ENCODE measurements around the gene LINGO4. TPM values are rescaled to one million over a fixed set of nuclear protein-coding genes. Genes with fewer than 3 reads are reported as not detected.

LINGO4 gene
- total and polyA plus RNA-seq, 2 of the 13 experiments (the other 11 are each of a cell fraction or from before 2014, with no cell fraction given) = 0.02 to 0.05 TPM

DNA sequence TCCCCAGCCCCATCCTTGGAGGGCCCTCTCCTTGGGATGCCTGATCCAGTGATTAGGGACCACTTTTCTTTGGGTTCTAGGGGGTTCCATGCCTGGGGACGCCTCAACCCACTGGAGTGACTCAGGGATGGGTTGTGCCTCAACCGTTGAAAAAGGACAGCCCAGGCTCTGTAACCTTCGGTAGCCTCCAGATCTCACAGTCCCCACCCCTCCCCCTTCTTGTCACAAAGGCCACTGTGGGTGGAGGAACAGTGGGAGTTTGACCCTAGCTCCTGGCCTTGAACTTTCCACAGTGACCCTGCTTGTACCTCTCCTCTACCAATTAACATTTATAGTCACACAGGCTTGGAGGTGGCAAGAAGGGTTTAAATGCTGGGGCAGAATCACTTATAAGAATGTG lies 29.0 kb upstream of the LINGO4 start (continued):
- TF ChIP-seq, protein P1, sequence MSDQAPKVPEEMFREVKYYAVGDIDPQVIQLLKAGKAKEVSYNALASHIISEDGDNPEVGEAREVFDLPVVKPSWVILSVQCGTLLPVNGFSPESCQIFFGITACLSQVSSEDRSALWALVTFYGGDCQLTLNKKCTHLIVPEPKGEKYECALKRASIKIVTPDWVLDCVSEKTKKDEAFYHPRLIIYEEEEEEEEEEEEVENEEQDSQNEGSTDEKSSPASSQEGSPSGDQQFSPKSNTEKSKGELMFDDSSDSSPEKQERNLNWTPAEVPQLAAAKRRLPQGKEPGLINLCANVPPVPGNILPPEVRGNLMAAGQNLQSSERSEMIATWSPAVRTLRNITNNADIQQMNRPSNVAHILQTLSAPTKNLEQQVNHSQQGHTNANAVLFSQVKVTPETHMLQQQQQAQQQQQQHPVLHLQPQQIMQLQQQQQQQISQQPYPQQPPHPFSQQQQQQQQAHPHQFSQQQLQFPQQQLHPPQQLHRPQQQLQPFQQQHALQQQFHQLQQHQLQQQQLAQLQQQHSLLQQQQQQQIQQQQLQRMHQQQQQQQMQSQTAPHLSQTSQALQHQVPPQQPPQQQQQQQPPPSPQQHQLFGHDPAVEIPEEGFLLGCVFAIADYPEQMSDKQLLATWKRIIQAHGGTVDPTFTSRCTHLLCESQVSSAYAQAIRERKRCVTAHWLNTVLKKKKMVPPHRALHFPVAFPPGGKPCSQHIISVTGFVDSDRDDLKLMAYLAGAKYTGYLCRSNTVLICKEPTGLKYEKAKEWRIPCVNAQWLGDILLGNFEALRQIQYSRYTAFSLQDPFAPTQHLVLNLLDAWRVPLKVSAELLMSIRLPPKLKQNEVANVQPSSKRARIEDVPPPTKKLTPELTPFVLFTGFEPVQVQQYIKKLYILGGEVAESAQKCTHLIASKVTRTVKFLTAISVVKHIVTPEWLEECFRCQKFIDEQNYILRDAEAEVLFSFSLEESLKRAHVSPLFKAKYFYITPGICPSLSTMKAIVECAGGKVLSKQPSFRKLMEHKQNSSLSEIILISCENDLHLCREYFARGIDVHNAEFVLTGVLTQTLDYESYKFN (CRISPR knock-in tag; conservative IDR thresholded peaks at IDR 0.05) = peak; percentile 77
- no peak for TF ChIP-seq ZNF343 (CRISPR knock-in tag; IDR thresholded peaks at IDR 0.05)
- TF ChIP-seq, protein P2, sequence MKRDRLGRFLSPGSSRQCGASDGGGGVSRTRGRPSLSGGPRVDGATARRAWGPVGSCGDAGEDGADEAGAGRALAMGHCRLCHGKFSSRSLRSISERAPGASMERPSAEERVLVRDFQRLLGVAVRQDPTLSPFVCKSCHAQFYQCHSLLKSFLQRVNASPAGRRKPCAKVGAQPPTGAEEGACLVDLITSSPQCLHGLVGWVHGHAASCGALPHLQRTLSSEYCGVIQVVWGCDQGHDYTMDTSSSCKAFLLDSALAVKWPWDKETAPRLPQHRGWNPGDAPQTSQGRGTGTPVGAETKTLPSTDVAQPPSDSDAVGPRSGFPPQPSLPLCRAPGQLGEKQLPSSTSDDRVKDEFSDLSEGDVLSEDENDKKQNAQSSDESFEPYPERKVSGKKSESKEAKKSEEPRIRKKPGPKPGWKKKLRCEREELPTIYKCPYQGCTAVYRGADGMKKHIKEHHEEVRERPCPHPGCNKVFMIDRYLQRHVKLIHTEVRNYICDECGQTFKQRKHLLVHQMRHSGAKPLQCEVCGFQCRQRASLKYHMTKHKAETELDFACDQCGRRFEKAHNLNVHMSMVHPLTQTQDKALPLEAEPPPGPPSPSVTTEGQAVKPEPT (CRISPR knock-in tag; IDR thresholded peaks at IDR 0.05; ENCODE audit: low read depth) = no peak
- no peak for TF ChIP-seq TBP (CRISPR knock-in tag; IDR thresholded peaks at IDR 0.05)
- TF ChIP-seq, protein P3, sequence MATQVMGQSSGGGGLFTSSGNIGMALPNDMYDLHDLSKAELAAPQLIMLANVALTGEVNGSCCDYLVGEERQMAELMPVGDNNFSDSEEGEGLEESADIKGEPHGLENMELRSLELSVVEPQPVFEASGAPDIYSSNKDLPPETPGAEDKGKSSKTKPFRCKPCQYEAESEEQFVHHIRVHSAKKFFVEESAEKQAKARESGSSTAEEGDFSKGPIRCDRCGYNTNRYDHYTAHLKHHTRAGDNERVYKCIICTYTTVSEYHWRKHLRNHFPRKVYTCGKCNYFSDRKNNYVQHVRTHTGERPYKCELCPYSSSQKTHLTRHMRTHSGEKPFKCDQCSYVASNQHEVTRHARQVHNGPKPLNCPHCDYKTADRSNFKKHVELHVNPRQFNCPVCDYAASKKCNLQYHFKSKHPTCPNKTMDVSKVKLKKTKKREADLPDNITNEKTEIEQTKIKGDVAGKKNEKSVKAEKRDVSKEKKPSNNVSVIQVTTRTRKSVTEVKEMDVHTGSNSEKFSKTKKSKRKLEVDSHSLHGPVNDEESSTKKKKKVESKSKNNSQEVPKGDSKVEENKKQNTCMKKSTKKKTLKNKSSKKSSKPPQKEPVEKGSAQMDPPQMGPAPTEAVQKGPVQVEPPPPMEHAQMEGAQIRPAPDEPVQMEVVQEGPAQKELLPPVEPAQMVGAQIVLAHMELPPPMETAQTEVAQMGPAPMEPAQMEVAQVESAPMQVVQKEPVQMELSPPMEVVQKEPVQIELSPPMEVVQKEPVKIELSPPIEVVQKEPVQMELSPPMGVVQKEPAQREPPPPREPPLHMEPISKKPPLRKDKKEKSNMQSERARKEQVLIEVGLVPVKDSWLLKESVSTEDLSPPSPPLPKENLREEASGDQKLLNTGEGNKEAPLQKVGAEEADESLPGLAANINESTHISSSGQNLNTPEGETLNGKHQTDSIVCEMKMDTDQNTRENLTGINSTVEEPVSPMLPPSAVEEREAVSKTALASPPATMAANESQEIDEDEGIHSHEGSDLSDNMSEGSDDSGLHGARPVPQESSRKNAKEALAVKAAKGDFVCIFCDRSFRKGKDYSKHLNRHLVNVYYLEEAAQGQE (IDR thresholded peaks at IDR 0.05; ENCODE audit: borderline replicate concordance in 1 of 2, low read depth in 1 of 2, low read length in 2 of 2) = 0 out of 4 replicates have a peak, but pooled peaks of 1 of the 2 experiments have one; percentile 31
- TF ChIP-seq FOXK2 (IDR thresholded peaks at IDR 0.05) = no peak
- TF ChIP-seq, protein P4, sequence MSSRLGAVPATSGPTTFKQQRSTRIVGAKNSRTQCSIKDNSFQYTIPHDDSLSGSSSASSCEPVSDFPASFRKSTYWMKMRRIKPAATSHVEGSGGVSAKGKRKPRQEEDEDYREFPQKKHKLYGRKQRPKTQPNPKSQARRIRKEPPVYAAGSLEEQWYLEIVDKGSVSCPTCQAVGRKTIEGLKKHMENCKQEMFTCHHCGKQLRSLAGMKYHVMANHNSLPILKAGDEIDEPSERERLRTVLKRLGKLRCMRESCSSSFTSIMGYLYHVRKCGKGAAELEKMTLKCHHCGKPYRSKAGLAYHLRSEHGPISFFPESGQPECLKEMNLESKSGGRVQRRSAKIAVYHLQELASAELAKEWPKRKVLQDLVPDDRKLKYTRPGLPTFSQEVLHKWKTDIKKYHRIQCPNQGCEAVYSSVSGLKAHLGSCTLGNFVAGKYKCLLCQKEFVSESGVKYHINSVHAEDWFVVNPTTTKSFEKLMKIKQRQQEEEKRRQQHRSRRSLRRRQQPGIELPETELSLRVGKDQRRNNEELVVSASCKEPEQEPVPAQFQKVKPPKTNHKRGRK (CRISPR knock-in tag; IDR thresholded peaks at IDR 0.05) = no peak
- TF ChIP-seq JUN (CRISPR knock-in tag; IDR thresholded peaks at IDR 0.05) = no peak
- TF ChIP-seq, protein P5, sequence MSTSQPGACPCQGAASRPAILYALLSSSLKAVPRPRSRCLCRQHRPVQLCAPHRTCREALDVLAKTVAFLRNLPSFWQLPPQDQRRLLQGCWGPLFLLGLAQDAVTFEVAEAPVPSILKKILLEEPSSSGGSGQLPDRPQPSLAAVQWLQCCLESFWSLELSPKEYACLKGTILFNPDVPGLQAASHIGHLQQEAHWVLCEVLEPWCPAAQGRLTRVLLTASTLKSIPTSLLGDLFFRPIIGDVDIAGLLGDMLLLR (CRISPR knock-in tag; IDR thresholded peaks at IDR 0.05) = no peak
- no peak for TF ChIP-seq MYC (CRISPR knock-in tag; IDR thresholded peaks at IDR 0.05; ENCODE audit: borderline replicate concordance)
- TF ChIP-seq SYNCRIP (IDR thresholded peaks at IDR 0.05; ENCODE audit: insufficient read depth, low read depth, low read length) = no peak
- TF ChIP-seq ZNF350 (CRISPR knock-in tag; IDR thresholded peaks at IDR 0.05; ENCODE audit: borderline replicate concordance, low read depth) = no peak
- TF ChIP-seq HOXA3 (CRISPR knock-in tag; IDR thresholded peaks at IDR 0.05) = peak; percentile 33; the same call in 1 of the 2 replicates
- TF ChIP-seq, protein P6, sequence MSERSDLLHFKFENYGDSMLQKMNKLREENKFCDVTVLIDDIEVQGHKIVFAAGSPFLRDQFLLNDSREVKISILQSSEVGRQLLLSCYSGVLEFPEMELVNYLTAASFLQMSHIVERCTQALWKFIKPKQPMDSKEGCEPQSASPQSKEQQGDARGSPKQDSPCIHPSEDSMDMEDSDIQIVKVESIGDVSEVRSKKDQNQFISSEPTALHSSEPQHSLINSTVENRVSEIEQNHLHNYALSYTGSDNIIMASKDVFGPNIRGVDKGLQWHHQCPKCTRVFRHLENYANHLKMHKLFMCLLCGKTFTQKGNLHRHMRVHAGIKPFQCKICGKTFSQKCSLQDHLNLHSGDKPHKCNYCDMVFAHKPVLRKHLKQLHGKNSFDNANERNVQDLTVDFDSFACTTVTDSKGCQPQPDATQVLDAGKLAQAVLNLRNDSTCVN (CRISPR knock-in tag; IDR thresholded peaks at IDR 0.05; ENCODE audit: borderline replicate concordance) = no peak
- peak; percentile 75 for TF ChIP-seq KDM6A (CRISPR knock-in tag; IDR thresholded peaks at IDR 0.05; ENCODE audit: low read depth)
- no peak for TF ChIP-seq SMAD3 (CRISPR knock-in tag; IDR thresholded peaks at IDR 0.05)
- no peak for TF ChIP-seq MATR3 (CRISPR knock-in tag; IDR thresholded peaks at IDR 0.05)
- no peak for TF ChIP-seq ZNF83 (CRISPR knock-in tag; IDR thresholded peaks at IDR 0.05; ENCODE audit: borderline replicate concordance)

Data from HepG2 (cell line).